Measurements from ENCODE around the gene CHRDL2. TPM values are rescaled to one million over a fixed set of nuclear protein-coding genes. Genes with fewer than 3 reads are reported as not detected.

The CHRDL2 gene
- total RNA-seq, 6 experiments from 2014 or later = not detected

DNA sequence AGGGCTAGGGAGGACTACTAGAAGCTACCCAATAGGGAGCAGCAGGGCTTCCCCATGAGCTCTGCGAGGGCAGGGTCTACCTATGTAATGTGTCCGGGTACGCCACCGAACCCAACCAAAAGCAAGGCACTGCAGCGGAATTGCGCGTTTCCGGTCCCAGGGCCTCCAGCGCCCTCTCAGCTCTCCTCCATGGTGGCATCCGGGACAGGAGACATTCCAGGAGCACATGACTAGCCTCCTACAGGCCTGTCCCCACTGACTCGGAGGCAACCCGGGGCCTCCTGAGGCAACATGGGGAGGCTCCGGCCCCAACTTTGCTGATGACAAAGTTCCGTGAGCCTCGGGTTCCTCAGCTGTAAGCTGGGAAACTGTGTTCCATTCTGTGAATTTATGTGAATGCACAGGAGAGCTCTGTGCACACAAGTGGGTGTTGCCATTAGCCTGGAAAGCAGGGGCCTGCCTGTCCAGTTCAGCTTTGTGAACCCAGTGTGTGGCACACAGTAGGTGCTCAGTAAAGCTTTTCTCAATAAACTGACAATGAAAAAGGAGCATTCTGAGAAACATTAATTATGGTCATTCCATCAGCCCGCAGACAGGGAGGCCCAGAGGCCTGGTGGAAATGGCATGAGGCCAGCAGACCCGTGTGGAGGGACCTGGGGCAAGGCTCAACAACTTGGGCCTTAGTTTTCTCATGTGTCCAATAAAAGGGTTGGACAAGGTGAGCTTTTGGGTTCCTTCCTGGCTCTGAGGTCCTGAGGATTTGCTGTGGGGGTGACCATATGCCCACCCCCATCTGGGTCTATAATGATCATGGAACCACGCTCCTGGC lies 50.3 kb downstream of the CHRDL2 start:
- Mint-ChIP-seq H3K27ac (no peak overlapping the region), H3K9me3 (no peaks in the 10 kb centered on the region), H3K4me1 (ENCODE audit: low read depth) (peaks cover 14% of the 10 kb centered on the region), H3K27me3 (ENCODE audit: insufficient read depth) (peaks cover 2% of the 10 kb centered on the region; the same call in 1 of the 2 replicates), H3K36me3 (ENCODE audit: low read depth) (no peaks in the 10 kb centered on the region), H3K4me3 (no peak overlapping the region)
- no peak for DNase-seq
- TF ChIP-seq, protein P1, sequence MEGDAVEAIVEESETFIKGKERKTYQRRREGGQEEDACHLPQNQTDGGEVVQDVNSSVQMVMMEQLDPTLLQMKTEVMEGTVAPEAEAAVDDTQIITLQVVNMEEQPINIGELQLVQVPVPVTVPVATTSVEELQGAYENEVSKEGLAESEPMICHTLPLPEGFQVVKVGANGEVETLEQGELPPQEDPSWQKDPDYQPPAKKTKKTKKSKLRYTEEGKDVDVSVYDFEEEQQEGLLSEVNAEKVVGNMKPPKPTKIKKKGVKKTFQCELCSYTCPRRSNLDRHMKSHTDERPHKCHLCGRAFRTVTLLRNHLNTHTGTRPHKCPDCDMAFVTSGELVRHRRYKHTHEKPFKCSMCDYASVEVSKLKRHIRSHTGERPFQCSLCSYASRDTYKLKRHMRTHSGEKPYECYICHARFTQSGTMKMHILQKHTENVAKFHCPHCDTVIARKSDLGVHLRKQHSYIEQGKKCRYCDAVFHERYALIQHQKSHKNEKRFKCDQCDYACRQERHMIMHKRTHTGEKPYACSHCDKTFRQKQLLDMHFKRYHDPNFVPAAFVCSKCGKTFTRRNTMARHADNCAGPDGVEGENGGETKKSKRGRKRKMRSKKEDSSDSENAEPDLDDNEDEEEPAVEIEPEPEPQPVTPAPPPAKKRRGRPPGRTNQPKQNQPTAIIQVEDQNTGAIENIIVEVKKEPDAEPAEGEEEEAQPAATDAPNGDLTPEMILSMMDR (IDR thresholded peaks at IDR 0.05) = no peak

DNA sequence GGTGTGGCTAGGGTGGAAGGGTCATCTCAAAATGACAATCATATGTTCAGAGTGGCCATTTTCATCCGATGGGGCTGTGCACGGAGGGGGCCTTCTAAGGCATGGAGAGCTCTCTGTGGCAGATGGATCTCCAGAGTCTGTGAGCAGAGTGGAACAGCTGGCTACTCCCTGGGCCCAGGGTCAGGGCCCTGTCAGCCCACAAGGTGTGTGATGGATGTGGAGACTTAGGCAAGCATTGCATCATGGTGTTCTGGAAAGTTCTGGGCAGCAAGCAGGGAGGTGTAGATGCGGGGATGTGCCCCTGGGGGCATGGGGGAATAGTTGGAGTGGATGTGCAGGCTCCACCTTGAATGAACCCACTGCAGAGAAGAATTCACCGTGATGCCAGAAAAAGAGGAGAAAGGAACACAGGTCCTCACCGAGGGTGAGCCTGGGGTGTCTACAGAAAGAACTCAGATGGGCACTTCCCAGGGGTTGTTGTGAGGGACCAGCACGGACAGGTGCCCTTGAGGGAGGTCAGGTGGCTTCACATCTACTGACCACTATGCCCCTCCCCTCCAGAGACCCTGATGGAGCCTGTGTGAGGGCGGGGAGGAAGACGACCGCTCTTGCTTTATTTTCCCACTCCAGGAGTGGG lies 51.1 kb downstream of the CHRDL2 start:
- H3K4me3 Mint-ChIP-seq = no peak overlapping the region
- no peaks in the 10 kb centered on the region for H3K9me3 Mint-ChIP-seq
- H3K36me3 Mint-ChIP-seq (ENCODE audit: low read depth) = no peaks in the 10 kb centered on the region
- peaks cover 2% of the 10 kb centered on the region; the same call in 1 of the 2 replicates for H3K27me3 Mint-ChIP-seq (ENCODE audit: insufficient read depth)
- H3K4me1 Mint-ChIP-seq (ENCODE audit: low read depth) = peaks cover 20% of the 10 kb centered on the region
- TF ChIP-seq, protein P1 (IDR thresholded peaks at IDR 0.05) = no peak
- no peak for DNase-seq
- H3K27ac Mint-ChIP-seq = no peak overlapping the region

DNA sequence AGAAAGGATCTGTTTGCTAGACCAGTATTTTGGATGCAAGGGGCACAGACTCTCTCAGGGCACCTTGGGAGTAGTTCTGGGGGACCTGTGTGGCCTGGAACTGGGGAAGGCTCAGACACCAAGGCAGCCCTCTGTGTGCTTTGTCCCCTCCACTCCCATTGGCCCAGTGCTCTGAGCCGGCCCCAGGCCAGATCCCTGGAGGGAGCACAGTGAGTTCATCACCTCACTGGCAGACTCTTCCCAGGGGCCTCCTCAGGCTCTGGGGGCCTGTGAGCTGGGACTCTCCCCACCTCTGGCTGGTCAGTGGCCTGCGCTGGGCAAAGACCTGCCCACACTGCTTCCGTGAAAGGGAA lies 51.7 kb downstream of the CHRDL2 start:
- peaks cover 2% of the 10 kb centered on the region; the same call in 1 of the 2 replicates for H3K27me3 Mint-ChIP-seq (ENCODE audit: insufficient read depth)

DNA sequence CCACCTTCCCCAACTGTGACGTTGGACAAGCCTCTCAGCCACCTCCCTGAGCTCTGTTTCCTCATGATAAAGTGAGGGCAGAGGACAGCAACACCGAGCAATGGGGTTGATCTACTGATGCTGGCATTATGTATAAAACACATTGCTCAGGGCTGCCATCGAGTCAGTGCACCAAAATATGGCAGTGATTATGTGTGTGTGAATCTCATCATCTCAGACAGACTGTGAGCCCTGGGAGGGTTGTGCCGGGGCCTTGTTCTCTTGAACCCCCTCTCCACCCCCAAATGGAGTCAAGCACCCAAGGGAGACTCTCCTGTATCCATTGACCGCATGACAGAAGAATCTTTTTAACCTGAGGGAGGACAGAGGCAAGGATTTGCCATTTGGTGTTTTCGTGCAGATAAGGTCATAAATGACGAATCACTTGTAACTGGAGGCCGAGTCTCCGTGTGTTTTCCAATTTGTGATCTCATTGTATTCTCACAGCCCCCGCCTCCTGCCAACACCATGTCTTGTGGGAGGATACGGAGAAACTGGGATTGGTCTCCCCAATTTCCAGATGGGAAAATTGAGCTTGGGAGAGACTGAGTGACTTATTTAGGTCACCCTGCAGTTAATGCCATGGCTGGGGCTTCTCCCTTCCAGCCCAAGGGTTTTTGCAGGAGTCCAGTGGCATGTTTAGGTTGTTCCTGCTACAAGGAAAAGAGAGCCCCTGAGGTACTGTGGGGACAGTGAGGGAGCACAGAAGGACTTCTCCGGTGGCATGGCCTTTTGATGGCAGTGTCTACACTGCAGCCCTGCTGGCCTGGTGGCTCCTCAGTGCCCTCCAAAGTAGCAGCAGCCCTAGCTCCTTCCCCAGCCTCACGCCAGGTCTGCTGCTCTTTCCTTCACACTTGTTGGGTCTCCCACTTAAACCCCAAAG lies 52.4 kb downstream of the CHRDL2 start:
- H3K4me3 Mint-ChIP-seq = no peak overlapping the region
- no peak for DNase-seq
- TF ChIP-seq, protein P1 (IDR thresholded peaks at IDR 0.05) = no peak
- peaks cover under 1% of the 10 kb centered on the region; the same call in 1 of the 2 replicates for H3K27me3 Mint-ChIP-seq (ENCODE audit: insufficient read depth)
- H3K36me3 Mint-ChIP-seq (ENCODE audit: low read depth) = no peaks in the 10 kb centered on the region
- H3K27ac Mint-ChIP-seq = no peak overlapping the region
- H3K9me3 Mint-ChIP-seq = no peaks in the 10 kb centered on the region
- peaks cover 22% of the 10 kb centered on the region for H3K4me1 Mint-ChIP-seq (ENCODE audit: low read depth)

More for the DNA sequence above, 51.7 kb downstream of the CHRDL2 start:
- no peaks in the 10 kb centered on the region for H3K36me3 Mint-ChIP-seq (ENCODE audit: low read depth)
- H3K4me1 Mint-ChIP-seq (ENCODE audit: low read depth) = peaks cover 24% of the 10 kb centered on the region
- no peak overlapping the region for H3K4me3 Mint-ChIP-seq
- no peak overlapping the region for H3K27ac Mint-ChIP-seq
- no peaks in the 10 kb centered on the region for H3K9me3 Mint-ChIP-seq
- TF ChIP-seq, protein P1 (IDR thresholded peaks at IDR 0.05) = no peak
- no peak for DNase-seq

DNA sequence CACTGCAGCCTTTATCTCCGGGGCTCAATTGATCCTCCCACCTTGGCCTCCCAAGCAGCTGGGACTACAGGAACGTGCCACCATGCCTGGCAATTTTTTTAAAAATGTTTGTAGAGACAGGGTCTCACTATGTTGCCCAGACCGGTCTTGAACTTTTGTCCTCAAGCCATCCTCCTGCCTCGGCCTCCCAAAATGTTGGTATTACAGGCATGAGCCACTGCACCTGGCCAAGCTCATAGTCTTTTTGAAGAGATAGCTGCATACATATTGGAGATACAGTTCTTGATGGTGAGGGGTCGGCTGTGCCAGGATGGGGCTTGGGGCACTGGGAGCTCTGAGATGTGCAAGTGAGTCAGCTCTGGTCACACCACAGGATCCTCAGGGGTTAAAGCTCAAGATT lies 53.2 kb downstream of the CHRDL2 start:
- Mint-ChIP-seq H3K27ac (no peak overlapping the region), H3K36me3 (ENCODE audit: low read depth) (no peaks in the 10 kb centered on the region), H3K9me3 (no peaks in the 10 kb centered on the region), H3K27me3 (ENCODE audit: insufficient read depth) (no peaks in the 10 kb centered on the region; the same call in 1 of the 2 replicates), H3K4me3 (no peak overlapping the region), H3K4me1 (ENCODE audit: low read depth) (peaks cover 29% of the 10 kb centered on the region)
- TF ChIP-seq, protein P1 (IDR thresholded peaks at IDR 0.05) = no peak
- DNase-seq = no peak

All from HFFc6 (cell line).